NCI-H345 (cell line): ENCODE results near the gene KCNG2.
A peak's percentile ranks its signal among the peaks of the same experiment; 100 is the strongest.

Source experiments
- DNase-seq: peaks from one replicate; lab custom pipeline; 2025; lab: John Stamatoyannopoulos, UW

Gene KCNG2

DNA sequence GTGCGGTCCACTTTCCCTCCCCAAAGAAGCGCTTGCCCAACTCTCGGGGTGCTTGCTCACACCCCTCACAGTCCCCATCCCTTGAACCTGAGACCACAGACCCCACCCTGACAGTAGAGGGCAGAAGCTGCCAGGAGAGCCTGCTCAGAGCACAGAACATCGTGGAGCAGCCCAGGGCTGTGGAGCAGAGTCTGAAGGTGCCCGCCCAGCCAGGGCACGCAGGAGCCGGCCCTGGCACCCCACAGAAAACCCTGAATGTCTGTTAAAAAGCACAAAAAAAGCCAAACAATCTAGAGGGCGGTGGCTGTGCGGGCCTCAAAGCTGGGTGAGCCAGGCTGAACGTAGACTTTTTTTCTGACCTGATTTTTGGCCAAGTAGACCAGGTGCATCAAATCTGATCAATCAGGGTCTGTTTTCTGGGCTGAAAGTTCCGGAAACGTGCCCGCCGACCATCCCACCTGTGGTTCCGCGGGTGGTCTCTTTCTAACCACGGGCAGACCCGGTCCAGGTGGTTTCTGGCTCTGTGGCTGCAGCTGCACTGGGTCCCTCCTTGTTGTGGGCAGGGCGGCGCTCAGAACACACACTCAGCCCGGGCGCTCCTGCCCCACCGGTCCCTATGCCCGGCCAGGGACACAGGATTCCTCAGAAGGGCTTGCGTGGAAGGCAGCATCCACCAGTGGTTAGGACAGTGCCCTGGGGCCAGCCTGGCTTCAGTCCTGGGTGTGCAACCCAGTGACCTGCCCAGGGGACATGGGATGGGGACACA, 87.4 kb downstream of the KCNG2 start:
- DNase-seq, result no peak

DNA sequence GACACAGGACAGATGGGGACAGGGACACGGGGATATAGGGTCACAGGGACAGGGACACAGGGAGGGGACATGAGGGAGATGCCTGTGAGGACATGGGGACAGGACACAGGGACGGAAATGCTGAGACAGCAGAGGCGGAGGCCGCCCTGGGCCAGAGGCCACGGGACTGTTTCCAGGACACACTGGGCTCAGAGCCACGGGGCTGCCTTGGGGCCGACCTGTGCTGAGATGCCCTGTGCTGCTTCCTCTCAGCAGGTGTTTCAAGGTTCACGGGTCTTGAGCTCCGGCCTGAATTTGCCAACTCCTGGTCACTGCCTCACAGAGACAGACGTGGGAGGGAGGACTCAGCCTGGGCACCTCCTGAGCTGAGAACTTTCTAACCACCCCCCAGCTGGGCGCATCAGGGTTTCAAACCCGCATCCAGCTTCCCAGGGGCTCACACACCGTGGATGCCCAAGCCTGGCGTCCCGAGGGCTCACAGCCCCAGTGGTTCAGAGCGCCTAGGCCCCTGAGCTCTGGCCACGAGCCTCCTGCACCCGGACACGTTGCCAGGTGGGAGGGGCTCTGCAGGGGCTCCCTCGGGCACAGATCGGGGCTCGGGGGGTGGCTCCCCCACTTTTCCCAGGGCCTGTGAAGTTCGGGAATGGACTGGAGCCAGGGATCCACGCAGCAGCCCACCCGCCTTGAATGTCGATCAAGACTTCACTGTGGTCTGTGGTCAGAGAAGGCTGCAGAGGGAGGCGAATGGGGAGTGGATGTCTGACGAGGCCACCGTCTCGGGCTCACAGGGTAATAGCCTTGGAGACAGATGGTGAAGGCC, 89.7 kb downstream of the KCNG2 start:
- no peak for DNase-seq

DNA sequence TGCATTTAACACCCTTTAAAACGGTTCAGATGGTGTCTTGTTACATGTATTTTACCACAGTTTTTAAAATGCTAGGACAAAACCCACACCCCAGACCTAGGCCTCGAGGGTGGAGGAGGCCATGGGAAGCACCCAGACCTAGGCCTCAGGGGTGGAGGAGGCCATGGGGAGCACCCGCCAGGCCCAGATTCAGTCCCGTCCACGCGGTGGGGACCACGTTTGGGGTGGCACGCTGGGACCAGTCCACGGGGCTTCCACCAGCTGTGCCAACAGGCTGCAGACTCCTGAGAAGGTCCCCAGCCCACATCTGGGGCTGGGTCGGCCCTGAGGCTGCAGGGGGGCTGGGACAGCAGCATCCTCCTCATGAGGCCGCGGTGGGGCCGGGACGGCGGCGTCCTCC, 90.3 kb downstream of the KCNG2 start:
- DNase-seq, result no peak

DNA sequence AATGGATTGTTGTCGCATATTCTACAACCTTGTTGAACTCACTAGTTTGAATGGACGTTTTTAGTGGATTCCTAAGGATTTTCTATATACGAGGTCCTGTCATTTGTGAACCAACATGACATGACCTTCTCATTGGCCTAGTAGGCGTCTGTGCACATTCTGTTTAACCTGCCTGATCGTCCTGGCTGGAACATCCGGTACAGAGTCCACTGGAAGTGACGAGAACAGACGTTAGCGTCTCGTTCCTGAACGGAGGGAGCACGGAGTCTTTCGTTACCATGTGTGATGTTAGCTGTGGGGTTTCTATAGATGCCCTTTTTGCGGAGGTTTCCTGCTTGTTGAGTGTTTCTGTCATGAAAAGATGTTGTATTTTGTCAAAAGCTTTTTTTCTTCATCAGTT, 91.8 kb downstream of the KCNG2 start:
- no peak for DNase-seq

DNA sequence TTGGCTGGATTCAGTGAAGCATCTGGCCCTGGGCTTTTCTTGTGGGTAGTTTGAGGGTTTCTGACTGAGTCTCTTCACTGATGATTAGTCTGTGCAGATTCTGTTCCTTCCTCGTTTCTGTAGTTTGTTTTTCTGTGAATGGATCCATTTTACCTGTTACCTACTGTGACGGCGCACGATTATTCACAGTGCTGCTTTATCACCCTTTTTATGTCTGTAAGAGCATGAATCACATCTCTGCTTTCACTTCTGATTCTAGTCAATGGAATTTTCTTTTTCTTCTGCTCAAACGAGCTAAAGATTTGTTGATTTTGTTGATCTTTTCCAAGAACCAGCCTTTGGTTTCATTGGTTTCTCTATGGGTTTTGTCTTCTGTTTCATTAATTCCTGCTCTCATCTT, 92.9 kb downstream of the KCNG2 start:
- no peak for DNase-seq

DNA sequence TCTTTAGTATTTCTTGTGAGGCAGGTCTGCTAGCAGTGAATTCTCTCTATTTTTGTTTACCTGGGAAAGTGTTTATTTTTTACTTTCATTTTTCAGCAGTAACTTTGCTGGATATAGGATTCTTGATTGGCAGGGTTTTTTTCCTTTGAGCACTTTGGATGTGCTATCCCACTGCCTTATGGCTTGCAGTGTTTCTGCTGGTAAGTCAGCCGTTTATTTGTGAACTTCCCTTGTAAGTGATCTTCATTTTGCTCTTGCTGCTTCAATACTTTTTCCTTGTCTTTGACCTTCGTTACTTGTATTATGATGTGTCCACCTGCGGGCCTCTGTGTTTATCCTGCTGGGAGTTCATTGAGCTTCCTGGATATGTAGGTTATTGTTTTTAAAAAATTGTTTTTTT, 99.0 kb downstream of the KCNG2 start:
- DNase-seq, result no peak

DNA sequence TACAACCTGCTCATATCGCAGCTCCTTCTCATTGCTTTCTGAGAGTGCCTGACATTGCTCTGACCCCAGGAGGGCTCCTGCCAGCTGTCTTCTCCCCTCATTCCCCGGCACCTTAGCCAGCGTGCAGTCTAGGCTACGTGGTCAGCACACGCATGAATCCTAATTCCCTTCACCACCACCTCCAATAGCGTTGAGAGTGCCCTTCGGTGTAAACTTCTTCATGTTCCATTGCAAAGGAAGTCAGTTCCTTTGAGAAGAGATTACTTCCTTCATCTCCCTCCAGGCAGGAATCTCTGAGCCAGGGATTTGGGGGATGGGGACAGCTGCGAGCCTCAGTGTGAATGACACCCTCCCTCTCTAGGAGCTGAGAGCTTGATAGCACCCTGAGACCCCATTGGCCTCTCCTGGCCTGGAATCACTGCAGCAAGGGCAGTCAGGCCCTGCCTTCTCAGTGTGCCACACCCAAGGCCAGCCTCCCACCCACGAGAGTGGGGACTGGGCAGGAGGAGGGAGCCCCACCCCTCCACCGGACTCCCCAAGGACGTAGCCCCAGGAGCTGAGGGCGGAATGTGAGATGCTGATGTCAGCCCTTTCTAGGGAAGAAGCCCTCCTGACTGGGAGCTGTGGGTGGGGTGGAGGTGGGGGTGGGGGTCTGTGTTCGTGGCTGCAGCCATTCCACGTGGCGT, 100.3 kb downstream of the KCNG2 start:
- DNase-seq, result no peak

DNA sequence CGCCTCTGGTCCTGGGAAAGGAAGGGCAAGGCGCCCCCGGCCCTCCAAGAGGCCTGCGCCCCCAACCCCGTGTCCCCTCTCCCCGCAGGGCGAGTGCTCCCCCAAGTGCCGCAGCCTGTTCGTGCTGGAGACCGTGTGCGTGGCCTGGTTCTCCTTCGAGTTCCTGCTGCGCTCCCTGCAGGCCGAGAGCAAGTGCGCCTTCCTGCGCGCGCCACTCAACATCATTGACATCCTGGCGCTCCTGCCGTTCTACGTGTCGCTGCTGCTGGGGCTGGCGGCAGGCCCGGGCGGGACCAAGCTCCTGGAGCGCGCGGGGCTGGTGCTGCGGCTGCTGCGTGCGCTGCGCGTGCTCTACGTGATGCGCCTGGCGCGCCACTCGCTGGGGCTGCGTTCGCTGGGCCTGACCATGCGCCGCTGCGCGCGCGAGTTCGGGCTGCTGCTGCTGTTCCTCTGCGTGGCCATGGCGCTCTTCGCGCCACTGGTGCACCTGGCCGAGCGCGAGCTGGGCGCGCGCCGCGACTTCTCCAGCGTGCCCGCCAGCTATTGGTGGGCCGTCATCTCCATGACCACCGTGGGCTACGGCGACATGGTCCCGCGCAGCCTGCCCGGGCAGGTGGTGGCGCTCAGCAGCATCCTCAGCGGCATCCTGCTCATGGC, 101.3 kb downstream of the KCNG2 start:
- no peak for DNase-seq

DNA sequence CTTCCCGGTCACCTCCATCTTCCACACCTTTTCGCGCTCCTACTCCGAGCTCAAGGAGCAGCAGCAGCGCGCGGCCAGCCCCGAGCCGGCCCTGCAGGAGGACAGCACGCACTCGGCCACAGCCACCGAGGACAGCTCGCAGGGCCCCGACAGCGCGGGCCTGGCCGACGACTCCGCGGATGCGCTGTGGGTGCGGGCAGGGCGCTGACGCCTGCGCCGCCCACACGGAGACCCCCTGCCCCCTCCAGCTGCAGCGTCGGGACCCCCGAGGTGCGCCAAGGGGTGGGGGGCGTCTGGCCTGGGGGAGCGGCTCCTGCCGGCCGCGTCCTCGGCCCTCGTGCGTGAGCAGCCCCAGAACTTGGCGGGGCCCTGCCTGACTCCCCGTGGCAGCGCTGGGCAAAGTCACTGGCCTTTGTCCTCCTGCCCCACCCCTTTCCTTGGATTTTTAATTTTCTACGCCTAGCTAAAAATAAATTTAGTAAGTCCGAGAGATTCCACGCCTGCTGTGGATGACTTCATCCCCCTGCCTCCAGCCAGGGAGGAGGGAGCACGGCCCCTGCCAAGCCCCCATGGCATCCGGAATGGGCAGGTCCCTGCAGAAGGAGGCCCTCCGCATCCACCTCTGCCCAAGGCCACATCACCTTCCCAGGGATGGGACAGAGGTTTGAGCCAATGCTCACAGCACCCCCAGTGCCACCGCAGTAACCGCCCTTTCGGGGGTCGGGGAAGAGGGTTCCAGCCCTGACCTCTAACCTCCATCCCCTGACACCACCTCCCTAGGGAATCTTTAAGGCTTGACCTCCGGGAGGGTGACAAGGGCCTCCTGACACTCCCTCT, 102.1 kb downstream of the KCNG2 start:
- DNase-seq, result no peak

DNA sequence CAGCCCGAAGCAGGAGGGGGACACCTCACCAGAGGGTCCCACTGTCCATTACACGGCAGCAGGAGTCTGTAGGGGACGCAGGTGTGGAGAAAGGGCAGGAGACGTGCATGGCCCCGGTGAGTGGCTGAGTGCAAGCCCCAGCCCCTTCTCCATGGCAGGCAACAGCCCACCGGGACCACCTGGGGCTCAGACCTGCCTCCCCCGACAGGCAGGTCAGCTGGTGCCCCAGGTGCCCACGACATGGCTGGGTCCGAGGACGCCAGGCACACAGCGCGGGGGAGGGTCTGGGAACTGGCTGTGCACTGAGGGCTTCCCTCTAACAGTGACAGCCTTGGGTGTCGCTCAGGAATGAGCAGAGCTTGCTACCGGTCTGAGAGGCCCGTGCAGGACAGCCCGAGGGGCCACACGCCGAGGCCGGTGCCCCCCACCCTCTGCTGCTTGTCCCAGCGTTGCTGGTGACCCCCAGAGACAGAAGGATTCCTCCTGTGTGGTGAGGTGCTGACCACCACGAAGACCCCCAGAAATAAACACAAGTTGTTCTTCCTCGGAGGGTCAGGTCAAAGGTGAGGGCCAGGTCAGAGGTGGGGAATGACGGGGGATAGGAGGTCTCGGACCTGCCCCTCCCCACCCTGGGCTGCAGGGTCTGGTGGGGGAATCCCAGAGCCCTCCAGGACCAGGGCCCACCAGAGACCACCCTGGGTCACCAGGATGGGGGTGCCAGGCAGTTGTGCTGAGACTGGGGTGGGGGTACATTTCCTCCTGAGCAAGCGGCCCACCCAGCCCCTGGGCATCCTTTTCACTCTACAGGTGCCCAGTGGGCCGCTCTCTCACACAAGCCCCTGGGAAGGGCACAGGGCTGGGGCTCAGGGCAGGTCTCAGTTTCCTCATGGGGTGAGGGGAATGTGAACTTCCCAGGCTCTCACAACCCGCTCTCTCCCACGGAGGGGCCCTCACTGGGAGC, 103.2 kb downstream of the KCNG2 start:
- no peak for DNase-seq

DNA sequence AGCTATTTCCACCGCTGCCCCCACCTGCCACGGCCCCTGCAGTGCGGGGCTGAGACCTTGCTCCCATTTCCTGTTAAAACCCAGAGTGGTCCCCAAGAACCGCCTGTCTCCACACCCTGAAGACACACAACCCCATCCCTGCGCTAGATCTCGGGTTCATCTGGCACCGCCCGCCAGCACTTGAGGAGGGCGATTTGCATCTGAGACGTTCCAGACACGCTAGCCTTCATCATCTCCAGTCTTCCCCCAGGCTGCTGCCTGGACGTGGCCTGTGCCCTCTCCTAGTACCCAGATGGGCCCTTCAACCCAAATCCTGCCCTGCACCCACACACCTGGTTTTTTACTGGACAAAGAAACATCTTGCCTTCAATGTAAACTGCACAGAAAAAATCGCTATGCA, 103.9 kb downstream of the KCNG2 start:
- DNase-seq, result no peak

DNA sequence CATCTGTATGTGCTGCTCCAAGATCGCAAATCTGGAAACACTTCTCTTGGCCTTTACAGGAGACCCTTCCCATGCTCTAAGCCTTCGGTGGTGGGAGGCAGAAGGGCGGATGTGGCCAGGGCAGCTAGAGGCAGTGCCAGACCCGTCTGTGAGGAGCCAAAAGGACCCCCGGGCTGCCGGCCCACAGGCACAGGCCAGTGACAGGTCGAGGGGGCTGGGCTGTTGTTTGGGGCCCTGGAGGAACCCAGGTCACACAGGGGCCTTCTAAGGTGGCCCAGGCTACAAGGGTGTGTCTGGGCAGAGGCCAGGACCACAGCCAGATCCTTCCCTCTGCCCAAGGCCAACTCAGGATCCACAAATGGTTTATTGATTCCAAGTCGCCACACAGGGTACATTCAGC, 104.3 kb downstream of the KCNG2 start:
- no peak for DNase-seq

DNA sequence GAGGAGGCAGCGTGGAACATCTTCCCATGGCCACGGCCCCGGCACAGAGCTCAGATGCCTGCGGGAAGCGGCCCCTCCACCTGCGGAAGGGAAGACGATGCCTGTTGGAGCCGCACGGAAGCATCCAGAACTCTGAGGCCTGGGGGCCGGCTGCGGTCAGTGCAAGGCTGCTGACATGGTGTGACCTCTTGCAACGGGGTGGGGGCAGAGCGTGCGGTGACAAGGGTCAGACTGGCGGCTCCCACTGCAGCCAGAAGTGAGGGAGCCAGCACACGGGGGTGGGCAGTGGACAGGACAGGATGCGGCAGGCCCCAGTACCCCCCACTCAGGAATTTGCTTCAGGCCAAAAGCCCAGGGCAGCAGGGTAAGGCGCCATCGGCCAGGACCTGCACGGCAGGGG, 104.9 kb downstream of the KCNG2 start:
- no peak for DNase-seq

DNA sequence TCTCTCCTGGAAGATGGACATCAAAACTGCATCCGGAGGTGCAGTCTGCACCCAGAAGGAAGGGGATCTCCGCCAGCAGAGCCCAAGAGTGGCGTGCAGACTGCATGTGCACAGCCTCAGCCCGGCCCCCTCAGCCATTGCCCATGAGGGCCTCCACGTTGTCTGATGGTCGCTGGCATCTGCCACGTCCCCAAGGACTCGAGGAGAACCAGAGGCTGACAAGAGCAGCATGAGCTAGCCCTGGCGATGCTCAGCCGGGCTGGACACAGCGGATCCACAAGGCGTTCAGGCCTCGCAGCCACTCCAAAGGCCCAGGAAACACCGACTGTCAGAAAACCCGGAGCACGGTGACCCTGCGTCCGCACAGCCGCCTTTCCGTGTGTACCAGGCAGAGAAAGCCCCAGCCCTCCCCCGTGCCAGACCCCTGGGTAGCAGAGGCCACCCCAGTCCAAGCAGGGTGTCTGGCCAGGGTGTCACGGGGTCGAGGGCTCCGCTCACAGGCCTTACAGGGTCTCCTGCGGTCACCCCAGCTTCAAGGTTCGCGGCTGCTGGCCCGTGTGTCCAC, 105.4 kb downstream of the KCNG2 start:
- DNase-seq, result no peak

DNA sequence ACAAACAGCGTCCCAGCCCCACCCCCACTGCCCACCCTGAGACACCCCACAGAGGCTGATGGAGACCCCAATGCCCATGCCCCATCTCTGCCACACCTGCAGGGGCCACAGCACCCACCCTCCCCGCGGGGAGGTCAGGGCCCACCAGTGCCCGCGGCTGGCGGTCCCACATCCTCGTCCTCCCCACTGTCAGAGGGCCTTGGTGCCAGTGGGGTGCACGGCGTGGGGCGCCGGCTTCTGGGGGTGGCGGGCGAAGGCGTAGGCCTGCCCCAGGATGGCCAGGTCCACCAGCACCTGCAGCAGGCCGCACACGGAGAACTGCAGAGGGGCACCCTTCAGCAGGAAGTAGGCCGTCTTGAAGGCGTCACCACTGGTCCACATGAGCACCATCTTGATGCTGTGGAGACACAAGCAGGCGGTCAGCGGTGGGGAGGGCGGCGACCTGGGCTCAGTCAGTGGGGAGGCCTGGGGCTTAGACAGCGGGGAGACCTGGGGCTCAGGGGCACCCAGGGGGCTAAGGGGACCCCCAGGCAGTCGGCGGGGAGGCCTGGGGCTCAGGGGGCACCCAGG, 106.1 kb downstream of the KCNG2 start:
- no peak for DNase-seq

DNA sequence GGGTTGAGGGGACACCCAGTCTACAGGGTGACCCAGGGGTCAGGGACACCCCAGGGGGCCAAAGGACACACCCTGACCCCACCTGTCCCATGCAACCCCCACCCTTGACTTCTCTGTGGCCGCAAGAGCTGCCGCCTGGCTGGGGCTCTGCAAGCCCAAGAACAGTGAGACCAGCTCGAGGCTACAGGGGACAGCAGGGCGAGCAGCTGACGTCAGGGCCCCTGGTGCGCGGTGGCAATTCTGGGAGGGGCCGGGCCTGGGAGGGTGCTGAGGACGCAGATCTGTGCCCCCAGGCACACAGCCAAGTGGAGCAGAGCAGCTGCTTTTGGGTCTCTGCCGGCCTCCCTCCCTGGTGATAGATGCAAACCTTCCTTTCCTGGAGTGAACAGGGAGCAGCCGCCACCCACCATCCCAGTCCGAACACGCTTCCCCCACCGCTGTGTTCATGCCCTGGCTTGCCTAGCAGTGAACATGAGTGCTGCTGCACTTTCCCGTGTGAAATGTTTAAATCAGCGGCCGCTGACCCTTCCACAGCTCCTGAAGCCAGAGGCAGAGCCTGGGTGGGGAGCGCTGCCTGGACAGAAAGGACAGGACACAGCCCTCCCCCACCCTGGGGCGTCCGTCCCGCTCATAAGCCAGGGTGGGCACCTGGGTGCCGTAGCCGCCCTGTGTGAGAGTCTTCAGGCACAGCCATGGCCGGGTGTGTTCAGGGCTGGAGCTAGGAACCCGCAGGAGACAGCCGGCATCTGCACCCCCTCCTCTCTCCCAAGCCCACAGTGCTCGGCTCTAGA, 106.8 kb downstream of the KCNG2 start:
- DNase-seq, result peak; percentile 94

DNA sequence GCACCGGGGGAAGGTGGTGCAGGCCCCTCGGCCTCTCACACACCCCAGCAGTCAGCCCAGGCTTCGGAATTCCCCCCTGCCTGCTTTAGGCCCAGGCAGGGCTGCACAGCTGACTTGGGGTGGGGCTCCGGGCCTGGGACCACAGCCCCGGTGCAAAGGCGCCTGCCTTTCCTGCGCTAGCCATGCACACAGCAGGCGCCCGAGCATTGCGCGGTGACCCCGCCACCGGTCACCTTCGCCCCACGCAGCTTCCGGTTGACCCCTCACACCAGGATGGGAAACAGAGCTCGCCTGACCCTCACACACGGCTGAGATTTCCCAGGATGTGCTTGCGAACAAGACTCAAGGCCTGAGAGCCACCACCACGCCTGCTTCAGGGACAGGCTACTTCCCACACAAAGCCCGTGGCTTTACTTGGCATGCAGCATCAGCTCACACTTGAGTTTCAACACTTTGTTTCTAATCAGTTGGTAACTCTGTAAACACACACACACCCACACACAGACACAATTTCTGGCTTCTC, 107.7 kb downstream of the KCNG2 start:
- no peak for DNase-seq

DNA sequence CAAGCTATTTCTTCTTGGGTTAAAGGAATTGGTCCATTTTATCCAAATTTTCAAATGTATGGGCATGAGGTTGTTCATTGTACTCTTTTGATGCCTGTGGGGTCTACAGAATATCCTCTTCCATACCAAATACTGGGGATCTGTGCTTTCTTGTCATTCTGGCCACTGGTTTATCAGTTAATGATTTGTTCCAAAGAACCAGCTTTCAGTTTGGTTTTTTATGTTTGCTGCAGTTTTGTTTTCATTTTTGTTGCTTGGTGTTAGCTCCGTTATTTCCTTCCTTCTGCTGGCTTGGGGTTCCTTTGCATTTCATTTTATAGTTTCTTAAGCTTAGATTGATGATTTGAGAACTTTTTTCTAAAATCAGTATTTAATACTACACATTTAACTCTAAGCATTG, 108.3 kb downstream of the KCNG2 start:
- no peak for DNase-seq

DNA sequence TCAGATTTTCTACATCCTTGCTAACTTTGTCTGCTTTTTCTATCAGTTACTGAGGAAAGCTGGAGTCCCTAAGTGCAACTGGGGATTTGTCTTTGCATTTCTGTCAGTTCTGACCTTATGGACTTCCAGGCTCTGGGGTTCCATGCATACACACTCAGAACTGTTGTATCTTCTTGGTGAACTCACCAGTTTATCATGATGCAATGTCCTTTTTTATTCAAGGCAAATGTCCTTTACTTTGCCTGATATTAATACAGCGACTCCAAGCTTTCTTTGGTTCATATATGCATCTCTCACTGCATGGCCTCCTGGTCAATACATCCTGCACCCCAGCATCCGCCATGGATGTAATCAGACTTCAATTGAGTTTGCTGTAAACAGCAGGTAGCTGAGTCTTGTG, 109.0 kb downstream of the KCNG2 start:
- no peak for DNase-seq
